Stomach smooth muscle (tissue), 2 donors: Measurements from ENCODE around the gene BLM.
"Not testable (repeated sequence)": the region's sequence is repeated elsewhere in the genome, so short reads cannot be mapped to it uniquely, and the experiment has no call there.

Experiments
- H3K27ac ChIP-seq: one replicate; pipeline ENCODE4 v1.7.0; 2013; ENCODE audit warnings: mild to moderate bottlenecking, low read length, inconsistent platforms
- H3K27me3 ChIP-seq, 2 donors: one replicate each; pipeline ENCODE4 v1.7.0; 2013; ENCODE audit warnings: low read length in 2 of 2; ENCODE audit not compliant: insufficient read depth in 2 of 2, control insufficient read depth in 1 of 2
- H3K36me3 ChIP-seq, 2 donors: one replicate each; pipeline ENCODE4 v1.7.0; 2013; ENCODE audit warnings: low read length in 2 of 2; ENCODE audit not compliant: control insufficient read depth in 2 of 2, insufficient read depth in 2 of 2
- H3K4me1 ChIP-seq: one replicate; pipeline ENCODE4 v1.7.0; 2013; ENCODE audit warnings: low read length; ENCODE audit not compliant: control insufficient read depth, insufficient read depth
- H3K4me3 ChIP-seq, 2 donors: one replicate each; pipeline ENCODE4 v1.7.0; 2013; ENCODE audit warnings: low read length in 2 of 2
- H3K9ac ChIP-seq, 2 donors: one replicate each; pipeline ENCODE4 v1.7.0; 2013; ENCODE audit warnings: low read length in 2 of 2, mild to moderate bottlenecking in 1 of 2
- H3K9me3 ChIP-seq, 2 donors: one replicate each; pipeline ENCODE4 v1.7.0; 2013; ENCODE audit warnings: low read length in 2 of 2; ENCODE audit not compliant: control insufficient read depth in 2 of 2
- donor health status: healthy.
- donor health status: Pancreatic carcinoma.

Gene BLM

DNA sequence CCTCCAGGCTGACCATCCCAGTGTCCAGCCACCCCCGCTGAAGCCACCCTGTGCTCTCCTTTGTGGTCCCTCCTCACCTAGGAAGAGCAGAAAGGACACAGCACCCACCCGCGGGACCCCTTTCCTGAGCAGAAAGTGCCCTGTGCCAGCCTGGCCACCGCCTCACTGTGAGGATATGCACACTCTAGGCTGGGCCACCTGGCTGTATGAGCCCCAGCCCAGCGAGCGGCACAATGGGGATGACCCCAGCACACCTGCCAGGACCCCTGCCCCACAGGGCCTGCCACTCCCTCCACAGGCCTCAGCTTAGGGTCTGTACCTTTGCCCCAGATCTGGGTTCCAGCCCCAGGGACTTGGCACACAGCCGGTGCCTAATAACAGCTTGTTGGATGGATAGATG lies 103.3 kb downstream of the BLM start:
- no peak overlapping the region for H3K27ac ChIP-seq
- H3K9ac ChIP-seq = no peak overlapping the region
- H3K9me3 ChIP-seq = no peaks in the 10 kb centered on the region
- no peak overlapping the region for H3K4me3 ChIP-seq
- H3K27me3 ChIP-seq = no peaks in the 10 kb centered on the region
- H3K4me1 ChIP-seq = peaks cover 13% of the 10 kb centered on the region
- H3K36me3 ChIP-seq = no peaks in the 10 kb centered on the region

DNA sequence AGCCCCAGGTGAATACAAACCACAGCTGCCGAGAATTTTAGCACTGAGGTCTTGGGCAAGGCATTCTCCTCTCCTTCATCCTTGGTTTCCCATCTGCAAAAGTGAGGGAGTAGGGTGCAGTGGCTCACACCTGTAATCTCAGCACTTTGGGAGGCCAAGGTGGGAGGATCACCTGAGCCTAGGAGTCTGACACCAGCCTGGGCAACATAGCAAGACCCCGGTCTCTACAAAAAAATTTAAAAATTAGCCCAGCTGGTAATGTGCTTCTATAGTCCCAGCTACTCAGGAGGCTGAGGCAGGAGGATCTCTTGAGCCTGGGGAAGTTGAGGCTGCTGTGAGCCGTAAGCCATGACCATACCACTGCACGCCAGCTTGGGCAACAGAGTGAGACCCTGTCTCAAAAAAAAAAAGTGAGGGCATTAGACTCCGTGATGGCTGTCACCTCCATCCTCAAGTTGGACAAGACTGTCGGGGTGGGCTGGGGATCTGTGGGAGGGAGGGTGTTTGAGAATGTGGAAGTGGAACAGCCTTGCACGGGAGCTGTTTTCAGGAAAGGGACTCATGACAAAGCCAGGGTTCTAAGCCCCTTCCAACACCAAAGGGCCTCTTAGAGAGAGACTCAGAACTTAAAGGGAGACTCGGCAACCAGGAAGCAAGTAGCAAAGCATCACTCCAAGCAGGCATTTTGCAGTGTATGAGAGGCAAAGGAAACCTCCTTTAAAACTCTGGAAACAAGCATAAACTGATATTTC lies 105.2 kb downstream of the BLM start:
- Histone ChIP-seq H3K4me1 (peaks cover 9% of the 10 kb centered on the region), H3K9me3 (no peaks in the 10 kb centered on the region), H3K36me3 (no peaks in the 10 kb centered on the region), H3K4me3 (no peak overlapping the region), H3K27me3 (no peaks in the 10 kb centered on the region), H3K9ac (no peak overlapping the region), H3K27ac (no peak overlapping the region)

DNA sequence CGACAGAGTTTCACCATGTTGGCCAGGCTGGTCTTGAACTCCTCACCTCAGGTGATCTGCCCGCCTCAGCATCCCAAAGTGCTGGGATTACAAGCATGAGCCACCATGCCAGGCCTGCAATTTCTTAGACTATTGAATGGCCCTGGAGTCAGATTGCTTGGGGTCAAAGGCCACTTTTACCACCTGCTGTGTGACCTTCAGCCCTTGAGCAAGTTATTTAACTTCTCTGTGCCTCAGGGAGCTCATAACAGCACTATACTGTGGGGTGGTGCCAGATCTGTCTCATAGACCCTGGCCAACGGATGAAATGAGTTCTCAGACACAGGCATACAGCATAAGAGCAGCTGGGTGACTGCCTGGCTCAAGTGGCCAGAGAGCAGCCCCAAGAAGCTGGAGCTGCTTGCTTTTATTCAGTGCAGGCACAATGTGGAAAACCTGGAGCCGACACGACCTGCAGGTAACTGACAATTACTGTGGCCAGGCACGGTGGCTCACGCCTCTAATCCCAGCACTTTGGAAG lies 106.4 kb downstream of the BLM start:
- no peak overlapping the region for H3K9ac ChIP-seq
- no peak overlapping the region for H3K4me3 ChIP-seq
- H3K4me1 ChIP-seq = peaks cover 7% of the 10 kb centered on the region
- H3K27me3 ChIP-seq = no peaks in the 10 kb centered on the region
- no peaks in the 10 kb centered on the region for H3K9me3 ChIP-seq
- no peaks in the 10 kb centered on the region for H3K36me3 ChIP-seq
- H3K27ac ChIP-seq = no peak overlapping the region

DNA sequence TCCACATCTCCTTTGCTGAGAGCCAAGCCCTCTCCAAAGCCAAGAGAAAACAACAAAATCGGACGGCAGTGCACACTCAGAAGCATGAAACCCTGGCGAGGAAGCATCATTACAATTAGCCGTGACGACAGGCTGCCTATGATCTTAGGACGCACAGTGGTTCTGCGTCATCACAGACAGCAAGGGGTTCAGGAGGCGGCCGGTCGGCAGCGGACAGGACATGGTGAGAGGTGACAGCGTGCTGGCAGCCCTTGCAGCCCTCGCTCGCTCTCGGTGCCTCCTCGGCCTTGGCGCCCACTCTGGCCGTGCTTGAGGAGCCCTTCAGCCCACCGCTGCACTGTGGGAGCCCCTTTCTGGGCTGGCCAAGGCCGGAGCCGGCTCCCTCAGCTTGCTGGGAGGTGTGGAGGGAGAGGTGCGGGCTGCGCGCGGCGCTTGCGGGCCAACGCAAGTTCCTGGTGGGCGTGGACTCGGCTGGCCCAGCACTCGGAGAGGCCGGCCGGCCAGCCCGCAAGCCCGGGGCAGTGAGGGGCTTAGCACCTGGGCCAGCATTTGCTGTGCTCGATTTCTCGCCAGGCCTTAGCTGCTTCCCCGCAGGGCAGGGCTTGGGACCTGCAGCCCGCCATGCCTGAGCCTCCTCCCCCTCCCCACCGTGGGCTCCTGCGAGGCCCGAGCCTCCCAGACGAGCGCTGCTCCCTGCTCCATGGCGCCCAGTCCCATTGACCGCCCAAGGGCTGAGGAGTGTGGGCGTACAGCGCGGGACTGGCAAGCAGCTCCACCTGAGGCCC lies 108.2 kb downstream of the BLM start:
- not testable (repeated sequence) for H3K36me3 ChIP-seq, H3K9me3 ChIP-seq, H3K27ac ChIP-seq, H3K4me1 ChIP-seq, H3K4me3 ChIP-seq, H3K9ac ChIP-seq, H3K27me3 ChIP-seq

DNA sequence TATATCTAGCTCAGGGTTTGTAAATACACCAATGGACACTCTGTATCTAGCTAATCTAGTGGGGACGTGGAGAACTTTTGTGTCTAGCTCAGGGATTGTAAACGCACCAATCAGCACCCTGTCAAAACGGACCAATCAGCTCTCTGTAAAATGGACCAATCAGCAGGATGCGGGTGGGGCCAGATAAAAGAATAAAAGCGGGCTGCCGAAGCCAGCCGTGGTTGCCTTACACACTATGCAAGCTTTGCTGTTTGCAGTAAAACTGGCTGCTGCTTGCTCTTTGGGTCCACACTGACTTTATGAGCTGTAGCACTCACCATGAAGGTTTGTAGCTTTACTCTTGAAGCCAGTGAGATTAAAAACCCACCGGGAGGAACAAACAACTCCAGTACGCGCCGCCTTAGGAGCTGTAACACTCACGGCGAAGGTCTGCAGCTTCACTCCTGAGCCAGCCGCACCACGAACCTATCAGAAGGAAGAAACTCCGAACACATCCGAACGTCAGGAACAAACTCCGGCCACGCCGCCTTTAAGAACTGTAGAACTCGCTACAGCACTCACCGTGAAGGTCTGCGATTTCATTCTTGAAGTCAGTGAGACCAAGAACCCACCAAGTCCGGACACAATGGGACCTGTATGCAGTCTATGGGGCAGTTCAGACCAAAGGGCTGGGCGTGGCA lies 109.2 kb downstream of the BLM start:
- not testable (repeated sequence) for H3K27ac ChIP-seq, H3K9ac ChIP-seq, H3K9me3 ChIP-seq, H3K4me1 ChIP-seq, H3K27me3 ChIP-seq, H3K36me3 ChIP-seq, H3K4me3 ChIP-seq

DNA sequence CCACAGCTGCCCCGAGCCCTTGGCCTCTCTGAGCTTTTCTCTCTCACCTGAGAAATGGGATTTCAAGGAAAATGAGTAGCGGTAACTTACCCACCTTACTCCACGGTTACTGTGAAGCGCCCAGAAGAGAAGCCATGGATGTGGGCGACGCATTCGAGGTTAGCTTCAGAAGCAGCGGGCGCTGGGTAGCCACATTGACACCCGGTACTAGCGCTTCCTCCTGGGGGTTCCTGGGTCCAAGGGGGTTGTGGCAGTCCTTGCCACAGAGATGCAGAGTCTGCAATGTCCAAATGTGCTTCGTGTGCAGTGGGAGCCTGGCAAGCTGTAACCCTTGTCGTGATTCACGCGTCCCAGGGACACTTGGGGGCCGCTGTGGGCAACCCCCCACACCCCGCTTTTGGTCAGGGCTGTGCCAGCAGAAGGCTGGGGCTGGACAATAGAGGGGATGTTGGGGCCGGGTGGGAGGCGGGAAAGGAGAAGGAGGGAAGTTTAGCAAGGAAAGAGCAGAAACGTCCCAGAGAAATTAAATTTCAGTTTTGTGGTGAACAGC lies 109.8 kb downstream of the BLM start:
- Histone ChIP-seq H3K9me3 (no peaks in the 10 kb centered on the region), H3K4me3 (no peak overlapping the region), H3K27me3 (no peaks in the 10 kb centered on the region), H3K9ac (no peak overlapping the region), H3K4me1 (no peaks in the 10 kb centered on the region), H3K27ac (no peak overlapping the region), H3K36me3 (no peaks in the 10 kb centered on the region)

DNA sequence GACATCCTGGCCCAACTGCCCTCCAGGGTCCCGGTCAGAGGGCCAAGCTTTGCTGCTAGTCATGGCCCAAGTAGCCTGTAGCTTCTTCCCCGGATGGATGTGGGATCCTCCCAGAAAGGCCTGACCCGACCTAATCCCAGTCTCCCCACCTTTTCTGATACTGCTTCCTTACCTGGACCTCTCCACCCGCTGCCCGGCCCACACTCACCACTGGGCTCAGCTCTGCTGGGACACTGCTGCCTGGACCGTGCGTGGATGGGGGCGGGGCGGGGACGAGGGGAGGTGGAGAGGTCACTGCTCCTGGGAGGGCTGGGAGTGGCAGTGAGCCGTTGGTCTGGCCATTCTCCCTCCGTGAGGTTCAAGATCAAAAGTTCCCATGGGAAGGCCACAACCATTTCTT lies 111.0 kb downstream of the BLM start:
- H3K36me3 ChIP-seq = no peaks in the 10 kb centered on the region
- H3K9me3 ChIP-seq = no peaks in the 10 kb centered on the region
- H3K27me3 ChIP-seq = no peaks in the 10 kb centered on the region
- H3K4me3 ChIP-seq = no peak overlapping the region
- H3K4me1 ChIP-seq = no peaks in the 10 kb centered on the region
- no peak overlapping the region for H3K27ac ChIP-seq
- H3K9ac ChIP-seq = no peak overlapping the region

GRCh38 chr15:90829126-90829525 lies 112.0 kb downstream of the BLM start:
- no peaks in the 10 kb centered on the region for H3K9me3 ChIP-seq
- H3K9ac ChIP-seq = no peak overlapping the region
- H3K4me1 ChIP-seq = no peaks in the 10 kb centered on the region
- no peaks in the 10 kb centered on the region for H3K27me3 ChIP-seq
- H3K27ac ChIP-seq = no peak overlapping the region
- no peaks in the 10 kb centered on the region for H3K36me3 ChIP-seq
- no peak overlapping the region for H3K4me3 ChIP-seq

DNA sequence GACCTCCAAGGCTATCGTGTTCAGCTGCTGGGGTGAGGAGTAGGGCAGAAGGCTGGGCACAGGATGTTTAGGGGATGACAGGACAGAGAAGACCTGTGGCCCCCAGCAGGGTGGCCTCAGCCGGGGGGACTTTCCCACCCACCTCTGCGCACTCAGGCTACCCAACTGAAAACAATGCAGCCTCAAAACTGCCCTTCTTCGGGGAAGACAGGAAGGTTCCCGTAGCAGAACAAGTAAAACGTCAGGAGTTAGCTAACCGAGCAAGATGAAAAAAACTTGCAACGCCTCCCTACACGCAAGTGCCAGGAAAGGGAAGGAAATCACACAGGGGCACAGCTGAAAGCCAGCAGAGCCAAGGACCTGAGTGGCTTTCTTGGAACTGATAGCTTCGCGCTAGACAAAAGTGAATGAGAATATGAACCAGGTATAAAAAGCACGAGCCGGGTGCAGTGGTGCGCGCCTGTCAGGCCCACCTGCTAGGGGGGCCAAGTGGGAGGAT lies 112.8 kb downstream of the BLM start:
- no peaks in the 10 kb centered on the region for H3K4me1 ChIP-seq
- no peak overlapping the region for H3K9ac ChIP-seq
- H3K27ac ChIP-seq = no peak overlapping the region
- H3K27me3 ChIP-seq = no peaks in the 10 kb centered on the region
- no peak overlapping the region for H3K4me3 ChIP-seq
- H3K9me3 ChIP-seq = no peaks in the 10 kb centered on the region
- H3K36me3 ChIP-seq = no peaks in the 10 kb centered on the region

DNA sequence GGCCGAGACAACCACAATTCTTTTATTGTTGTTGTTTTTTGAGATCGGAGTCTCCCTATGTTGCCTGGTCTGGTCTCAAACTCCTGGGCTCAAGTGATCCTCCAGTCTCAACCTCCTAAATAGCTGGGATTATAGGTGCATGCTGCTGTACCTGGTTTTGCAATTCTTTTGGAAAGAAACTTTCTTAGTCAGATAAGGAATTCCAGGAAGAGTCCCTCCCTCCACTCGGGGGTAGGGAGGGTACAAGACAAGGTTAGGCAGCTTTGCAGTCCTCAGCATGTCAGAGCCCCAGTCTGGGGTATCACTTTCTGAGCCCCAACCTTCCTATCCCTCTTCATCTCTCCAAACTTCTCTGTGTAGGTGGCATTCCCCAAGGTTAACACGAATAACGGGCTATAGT lies 117.5 kb downstream of the BLM start:
- Histone ChIP-seq H3K4me1 (no peaks in the 10 kb centered on the region), H3K27ac (no peak overlapping the region), H3K4me3 (no peak overlapping the region), H3K9ac (no peak overlapping the region), H3K27me3 (no peaks in the 10 kb centered on the region), H3K9me3 (no peaks in the 10 kb centered on the region), H3K36me3 (no peaks in the 10 kb centered on the region)
